ENCODE data around the gene S100P.
A peak's percentile ranks its signal among the peaks of the same experiment; 100 is the strongest.
"Not testable (repeated sequence)": the region's sequence is repeated elsewhere in the genome, so short reads cannot be mapped to it uniquely, and the experiment has no call there.

The S100P gene

GRCh38 chr4:6693231-6694176, at the start of gene S100P:
Gene S100P, plus strand, starts transcription at chr4:6693878. Its CDS starts 55 bp downstream, at chr4:6693933.
- DNase-seq = peak; percentile 80

- no peak for DNase-seq
Measured at GRCh38 chr4:6644792-6645530, 48.7 kb upstream of the S100P start.

- DNase-seq = no peak
Measured at GRCh38 chr4:6647169-6647568, 46.5 kb upstream of the S100P start.

- no peak for DNase-seq
Measured at GRCh38 chr4:6647582-6648230, 46.0 kb upstream of the S100P start.

- DNase-seq = no peak
Measured at GRCh38 chr4:6649216-6649615, 44.5 kb upstream of the S100P start.

- DNase-seq = not testable (repeated sequence)
Measured at GRCh38 chr4:6654211-6654610, 39.5 kb upstream of the S100P start.

GRCh38 chr4:6655291-6655690, 38.4 kb upstream of the S100P start:
- not testable (repeated sequence) for DNase-seq

GRCh38 chr4:6655924-6656323, 37.8 kb upstream of the S100P start:
- DNase-seq = no peak

- no peak for DNase-seq
Measured at GRCh38 chr4:6657242-6658208, 36.2 kb upstream of the S100P start.

GRCh38 chr4:6658209-6658595, 35.5 kb upstream of the S100P start:
- no peak for DNase-seq

- no peak for DNase-seq
Measured at GRCh38 chr4:6658597-6659075, 35.0 kb upstream of the S100P start.

- DNase-seq = no peak
Measured at GRCh38 chr4:6659897-6660296, 33.8 kb upstream of the S100P start.

- DNase-seq = no peak
Measured at GRCh38 chr4:6660430-6660829, 33.2 kb upstream of the S100P start.

GRCh38 chr4:6662591-6662990, 31.1 kb upstream of the S100P start:
- DNase-seq = no peak

GRCh38 chr4:6663596-6664393, 29.9 kb upstream of the S100P start:
- DNase-seq = no peak

GRCh38 chr4:6665320-6665654, 28.4 kb upstream of the S100P start:
- no peak for DNase-seq

GRCh38 chr4:6668391-6668790, 25.3 kb upstream of the S100P start:
- DNase-seq = no peak

- no peak for DNase-seq
Measured at GRCh38 chr4:6671648-6672047, 22.0 kb upstream of the S100P start.

GRCh38 chr4:6672131-6672530, 21.5 kb upstream of the S100P start:
- DNase-seq = no peak

GRCh38 chr4:6672541-6673190, 21.0 kb upstream of the S100P start:
- not testable (repeated sequence) for DNase-seq

- DNase-seq = peak; percentile 47
Measured at GRCh38 chr4:6673191-6673659, 20.5 kb upstream of the S100P start.
